ENCODE data around the gene PLOD3.

- TF ChIP-seq, protein P1, sequence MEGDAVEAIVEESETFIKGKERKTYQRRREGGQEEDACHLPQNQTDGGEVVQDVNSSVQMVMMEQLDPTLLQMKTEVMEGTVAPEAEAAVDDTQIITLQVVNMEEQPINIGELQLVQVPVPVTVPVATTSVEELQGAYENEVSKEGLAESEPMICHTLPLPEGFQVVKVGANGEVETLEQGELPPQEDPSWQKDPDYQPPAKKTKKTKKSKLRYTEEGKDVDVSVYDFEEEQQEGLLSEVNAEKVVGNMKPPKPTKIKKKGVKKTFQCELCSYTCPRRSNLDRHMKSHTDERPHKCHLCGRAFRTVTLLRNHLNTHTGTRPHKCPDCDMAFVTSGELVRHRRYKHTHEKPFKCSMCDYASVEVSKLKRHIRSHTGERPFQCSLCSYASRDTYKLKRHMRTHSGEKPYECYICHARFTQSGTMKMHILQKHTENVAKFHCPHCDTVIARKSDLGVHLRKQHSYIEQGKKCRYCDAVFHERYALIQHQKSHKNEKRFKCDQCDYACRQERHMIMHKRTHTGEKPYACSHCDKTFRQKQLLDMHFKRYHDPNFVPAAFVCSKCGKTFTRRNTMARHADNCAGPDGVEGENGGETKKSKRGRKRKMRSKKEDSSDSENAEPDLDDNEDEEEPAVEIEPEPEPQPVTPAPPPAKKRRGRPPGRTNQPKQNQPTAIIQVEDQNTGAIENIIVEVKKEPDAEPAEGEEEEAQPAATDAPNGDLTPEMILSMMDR (conservative IDR thresholded peaks at IDR 0.05), result no peak
- TF ChIP-seq ZFX (IDR thresholded peaks at IDR 0.05), result no peak
Measured at GRCh38 chr7:101220295-101220694, 2.9 kb upstream of the PLOD3 start.

All from C4-2B (cell line).